Left ventricle myocardium inferior (tissue), 1 donor: ENCODE data around the gene FRAS1. TPM values are rescaled to one million over a fixed set of nuclear protein-coding genes. Genes with fewer than 3 reads are reported as not detected.
"Not testable (repeated sequence)": the region's sequence is repeated elsewhere in the genome, so short reads cannot be mapped to it uniquely, and the experiment has no call there.

Experiments used
- DNase-seq: peaks from one replicate; pipeline ENCODE4 v3.0.0-alpha.2; 2020
- H3K27ac ChIP-seq: fragments of 200-600 bp; replicated peaks from 2 replicates; pipeline ENCODE4 v1.8.0; 2021
- H3K27me3 ChIP-seq: fragments of 200-600 bp; 2 replicates; pipeline ENCODE4 v1.8.0; 2021; ENCODE audit warnings: low read depth
- H3K36me3 ChIP-seq: fragments of 200-600 bp; 2 replicates; pipeline ENCODE4 v1.8.0; 2021
- H3K4me1 ChIP-seq: fragments of 200-600 bp; 2 replicates; pipeline ENCODE4 v1.8.0; 2021
- H3K4me3 ChIP-seq: fragments of 200-600 bp; 2 replicates; pipeline ENCODE4 v1.8.0; 2021; ENCODE audit warnings: mild to moderate bottlenecking, moderate library complexity
- H3K9me3 ChIP-seq: fragments of 200-600 bp; replicated peaks from 2 replicates; pipeline ENCODE4 v1.8.0; 2021
- CTCF ChIP-seq: fragments of 200-600 bp; IDR thresholded peaks from 2 replicates; pipeline ENCODE4 v1.8.0; 2021; ENCODE audit warnings: antibody characterized with exemption, mild to moderate bottlenecking, borderline replicate concordance
- intact Hi-C: fragments of 100-400 bp; cut with micrococcal nuclease; formaldehyde crosslinking; loops from one replicate; pipeline ENCODE4 v1.11.0; 2022
- total RNA-seq: library from RNA; stranded (reverse); fragmentation: NEBNext Ultra II Directional; extraction: Animal tissue kit (Norgen Biotek cat#: 25700); gene quantifications from one replicate; pipeline ENCODE4 v1.2.1, GENCODE V29; 2021
- donor health status: DM: no; HTN: yes; CAD: no; lungs with severe emphysema.

Gene FRAS1
- total RNA-seq, 1 donor from 2014 or later: 1.4 TPM

DNA sequence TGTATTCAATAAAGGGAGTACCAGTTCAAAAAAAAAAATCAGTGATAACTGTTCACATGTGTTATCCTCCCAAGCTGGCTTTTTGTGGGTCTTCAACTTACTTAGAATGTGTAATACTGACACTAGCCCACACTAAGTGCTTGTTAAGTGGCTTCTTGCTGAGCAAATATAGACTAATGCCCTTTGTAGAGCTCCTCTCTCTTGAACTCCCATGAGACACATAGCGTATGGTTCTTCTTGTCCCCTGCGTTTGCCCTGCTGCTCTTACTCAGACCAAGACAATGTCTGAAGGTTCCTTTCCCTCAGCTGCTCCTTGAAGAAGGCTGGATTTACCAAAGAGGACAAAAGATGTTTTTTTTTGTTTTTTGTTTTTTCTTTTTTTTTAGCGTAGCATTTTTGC is 110.9 kb downstream of the FRAS1 start:
- TF ChIP-seq CTCF: no peak
- no peaks in the 10 kb centered on the region for H3K9me3 ChIP-seq
- H3K4me1 ChIP-seq: no peaks in the 10 kb centered on the region
- no peak for DNase-seq
- no peaks in the 10 kb centered on the region for H3K36me3 ChIP-seq
- no peaks in the 10 kb centered on the region for H3K27me3 ChIP-seq
- no peak overlapping the region for H3K4me3 ChIP-seq
- intact Hi-C loops: no loop called here
- no peak overlapping the region for H3K27ac ChIP-seq

DNA sequence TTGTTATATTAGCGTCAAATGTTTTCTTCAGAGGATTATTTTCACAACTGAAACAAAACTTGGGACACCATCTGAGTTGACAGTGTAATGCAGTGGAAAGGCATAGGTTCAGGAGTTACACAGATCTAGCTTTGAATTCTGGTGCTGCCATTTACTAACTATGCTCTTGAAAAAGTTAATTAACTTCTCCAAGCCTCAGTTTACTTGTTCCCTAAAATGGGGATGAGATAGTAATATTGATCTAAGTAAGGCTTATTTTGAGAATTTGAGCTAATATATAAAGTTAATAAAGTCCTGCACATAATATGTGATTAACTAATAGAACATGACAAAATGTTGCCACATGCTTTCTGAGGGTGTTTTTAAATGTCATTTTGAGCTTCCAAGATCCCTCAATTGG is 112.6 kb downstream of the FRAS1 start:
- no peak overlapping the region for H3K27ac ChIP-seq
- H3K36me3 ChIP-seq: no peaks in the 10 kb centered on the region
- no peaks in the 10 kb centered on the region for H3K27me3 ChIP-seq
- no peaks in the 10 kb centered on the region for H3K4me1 ChIP-seq
- DNase-seq: no peak
- TF ChIP-seq CTCF: no peak
- H3K4me3 ChIP-seq: no peak overlapping the region
- no peaks in the 10 kb centered on the region for H3K9me3 ChIP-seq
- intact Hi-C loops: no loop called here

DNA sequence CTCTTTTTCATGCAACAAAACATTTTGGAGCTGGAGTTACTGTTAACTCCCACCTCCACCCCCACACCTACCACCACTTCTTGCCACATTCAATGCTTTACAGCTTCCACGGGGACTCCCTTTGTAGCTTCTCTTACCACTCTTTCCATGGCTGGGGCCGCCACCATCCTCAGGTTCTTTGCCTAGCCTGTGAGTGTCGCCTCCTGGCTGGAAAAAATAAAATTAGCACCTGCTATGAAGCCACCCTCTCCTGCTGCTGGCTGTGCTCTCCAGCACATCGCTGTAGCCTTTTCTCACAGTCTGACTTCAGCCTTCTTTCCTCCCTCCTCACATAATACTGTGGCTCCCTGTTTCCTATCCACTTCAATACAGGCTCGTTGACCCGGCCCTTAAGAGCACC is 114.4 kb downstream of the FRAS1 start:
- Histone ChIP-seq H3K27me3 (no peaks in the 10 kb centered on the region), H3K4me3 (no peak overlapping the region), H3K9me3 (no peaks in the 10 kb centered on the region), H3K4me1 (no peaks in the 10 kb centered on the region), H3K36me3 (no peaks in the 10 kb centered on the region), H3K27ac (no peak overlapping the region)
- no peak for TF ChIP-seq CTCF
- intact Hi-C loops: no loop called here
- DNase-seq: no peak

DNA sequence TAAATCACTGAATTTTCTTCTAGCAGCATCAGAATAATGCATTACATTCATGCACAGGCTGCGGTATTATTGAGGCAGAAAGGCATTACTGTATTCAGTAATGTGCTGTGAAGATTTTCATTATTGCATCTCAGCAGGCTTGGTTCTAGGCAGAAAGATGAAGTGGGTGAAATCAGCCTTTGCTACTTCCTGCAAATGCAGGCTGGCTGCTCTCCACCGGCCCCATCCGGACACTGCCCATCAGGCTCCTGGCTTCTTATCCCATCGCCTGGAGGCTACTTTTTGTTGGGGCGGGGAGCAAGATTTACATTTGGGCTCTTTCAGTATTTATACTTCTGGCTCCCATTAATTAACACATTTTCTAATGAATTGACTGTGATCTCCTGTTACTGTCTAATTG is 117.8 kb downstream of the FRAS1 start:
- Histone ChIP-seq H3K4me1 (no peaks in the 10 kb centered on the region), H3K4me3 (no peak overlapping the region), H3K9me3 (no peaks in the 10 kb centered on the region), H3K27me3 (no peaks in the 10 kb centered on the region), H3K27ac (no peak overlapping the region), H3K36me3 (no peaks in the 10 kb centered on the region)
- intact Hi-C loops: no loop called here
- DNase-seq: no peak
- TF ChIP-seq CTCF: no peak

DNA sequence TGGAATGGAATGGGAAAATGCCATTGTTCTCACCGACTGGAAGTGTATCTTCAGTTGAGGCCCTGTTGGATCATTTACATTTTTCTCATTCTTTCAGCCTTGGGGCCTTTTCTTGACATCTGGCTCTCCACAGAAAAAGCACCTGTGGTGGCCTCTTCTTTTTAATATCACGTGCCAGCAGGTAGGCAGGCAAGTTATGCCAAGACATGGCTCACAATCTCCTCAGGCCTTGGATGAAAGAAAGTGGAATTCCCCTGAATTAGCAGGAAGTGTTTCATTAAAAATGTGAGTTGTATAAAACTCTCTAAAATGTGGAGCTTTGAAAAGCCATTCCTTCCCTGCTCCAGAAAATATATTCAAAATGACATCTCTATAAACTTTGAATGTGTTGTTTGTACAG is 122.1 kb downstream of the FRAS1 start:
- H3K4me3 ChIP-seq: no peak overlapping the region
- no peak overlapping the region for H3K27ac ChIP-seq
- TF ChIP-seq CTCF: no peak
- H3K9me3 ChIP-seq: no peaks in the 10 kb centered on the region
- no peaks in the 10 kb centered on the region for H3K36me3 ChIP-seq
- intact Hi-C loops: no loop called here
- H3K27me3 ChIP-seq: no peaks in the 10 kb centered on the region
- no peaks in the 10 kb centered on the region for H3K4me1 ChIP-seq
- no peak for DNase-seq

GRCh38 chr4:78181681-78182234 is 124.6 kb downstream of the FRAS1 start:
- DNase-seq, intact Hi-C loops, H3K4me1 ChIP-seq, H3K9me3 ChIP-seq, H3K36me3 ChIP-seq, H3K27ac ChIP-seq, H3K4me3 ChIP-seq, H3K27me3 ChIP-seq: not testable (repeated sequence)
